GM21825 (cell line): ENCODE results near the gene EPB41L2.

ENCODE experiments used
- ATAC-seq: cut with Tn5 transposase; IDR thresholded peaks from one replicate; pipeline ENCODE4 v1.9.1; 2021; ENCODE audit warnings: mild to moderate bottlenecking, moderate library complexity; ENCODE audit not compliant: unreplicated experiment

Gene EPB41L2

DNA sequence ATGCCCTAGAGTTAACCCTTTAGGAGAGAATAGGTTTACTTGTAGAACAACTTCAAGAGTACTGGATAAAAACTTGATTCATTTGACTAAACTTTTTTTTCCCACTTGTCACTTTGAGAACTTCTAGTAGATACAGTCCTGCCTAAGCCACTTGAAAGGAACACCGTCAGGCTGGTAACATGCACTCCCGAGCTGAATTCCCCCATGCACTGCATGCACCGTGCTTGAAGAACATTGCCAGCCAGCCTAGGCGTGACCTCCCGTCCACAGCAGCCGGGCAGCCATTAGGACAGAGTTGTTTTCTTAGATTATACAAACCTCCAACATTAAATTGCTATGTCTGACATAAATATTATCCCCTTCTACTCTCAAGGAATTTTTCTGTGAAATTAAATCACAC lies 183.2 kb downstream of the EPB41L2 start:
- no peak for ATAC-seq

- ATAC-seq, result no peak
Observed at GRCh38 chr6:130873746-130874145, 189.3 kb downstream of the EPB41L2 start.

- ATAC-seq, result peak; percentile 59
Observed at GRCh38 chr6:130872250-130873095, 190.6 kb downstream of the EPB41L2 start.

DNA sequence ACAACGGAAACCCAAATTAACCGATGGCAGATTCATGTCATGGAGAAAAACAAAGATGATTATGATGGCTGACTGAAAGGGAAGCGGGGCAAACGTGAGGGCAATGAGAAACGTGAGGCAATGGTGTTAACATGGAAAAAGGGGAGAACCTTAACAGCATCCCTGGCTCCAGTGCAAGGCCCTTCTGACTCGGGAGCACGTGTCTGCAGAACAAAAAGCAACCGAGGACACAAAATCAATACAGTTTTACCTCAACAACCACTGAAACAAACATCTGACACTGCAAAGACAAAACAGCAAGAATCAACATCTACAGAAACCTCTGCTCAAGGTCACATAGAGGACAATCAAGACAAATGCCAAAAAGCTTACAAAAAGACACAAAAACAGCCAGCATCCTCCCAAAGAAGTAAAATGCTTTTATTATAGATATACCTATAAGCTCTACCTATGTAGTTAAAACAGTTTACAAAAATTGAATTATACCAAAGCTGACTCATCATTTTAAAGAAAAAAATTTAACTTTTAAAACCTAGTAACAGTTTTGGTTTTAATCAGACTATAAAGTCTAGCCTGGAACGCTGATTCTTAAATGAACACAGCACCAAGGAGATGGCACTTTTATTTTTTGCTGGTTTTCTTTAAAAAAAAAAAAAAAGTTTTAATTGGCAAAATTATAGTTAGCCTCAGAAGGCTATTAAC lies 192.7 kb downstream of the EPB41L2 start:
- ATAC-seq, result no peak

DNA sequence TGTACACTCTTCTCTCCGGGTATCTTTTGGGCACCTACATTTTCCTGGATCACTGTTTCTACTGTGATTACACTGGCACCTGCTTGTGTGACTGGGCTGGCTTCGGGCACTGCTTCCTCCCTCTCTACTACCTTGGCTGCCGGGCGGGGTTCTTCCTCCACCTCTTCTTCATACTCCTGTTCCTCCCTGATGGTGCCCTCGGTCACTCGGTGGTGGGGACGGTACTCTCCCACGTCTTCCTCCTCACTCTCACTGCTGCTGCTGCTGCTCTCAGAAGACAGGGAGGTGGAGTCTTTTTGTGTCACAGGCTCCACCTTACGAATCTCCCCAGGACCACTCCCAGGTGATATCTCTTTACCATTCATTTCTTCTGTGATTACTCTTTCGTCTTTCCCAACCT lies 193.4 kb downstream of the EPB41L2 start:
- ATAC-seq, result no peak

- ATAC-seq, result no peak
Observed at GRCh38 chr6:130865793-130866192, 197.3 kb downstream of the EPB41L2 start.

DNA sequence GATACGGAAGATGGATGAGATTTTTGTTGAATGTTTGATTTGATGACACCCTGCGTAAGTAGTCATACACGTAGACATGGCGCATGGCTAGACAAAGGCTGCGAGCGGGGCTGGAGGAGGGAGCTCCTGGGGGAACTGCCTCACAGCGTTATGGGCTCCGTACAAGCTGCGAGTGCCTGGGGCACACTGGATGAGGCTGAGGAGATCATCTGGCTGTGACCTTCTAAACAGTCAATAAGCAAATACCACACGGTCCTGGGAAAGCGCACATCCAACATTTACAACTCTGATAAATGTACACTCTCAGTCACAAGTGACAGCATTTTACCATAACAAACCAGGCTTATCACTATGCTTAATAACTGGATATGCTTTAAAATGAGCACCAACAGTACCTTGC lies 198.7 kb downstream of the EPB41L2 start:
- ATAC-seq, result no peak

- no peak for ATAC-seq
Observed at GRCh38 chr6:130863415-130864230, 199.4 kb downstream of the EPB41L2 start.

GRCh38 chr6:130862370-130862769 lies 200.7 kb downstream of the EPB41L2 start:
- no peak for ATAC-seq

- no peak for ATAC-seq
Observed at GRCh38 chr6:130859161-130859867, 203.7 kb downstream of the EPB41L2 start.

DNA sequence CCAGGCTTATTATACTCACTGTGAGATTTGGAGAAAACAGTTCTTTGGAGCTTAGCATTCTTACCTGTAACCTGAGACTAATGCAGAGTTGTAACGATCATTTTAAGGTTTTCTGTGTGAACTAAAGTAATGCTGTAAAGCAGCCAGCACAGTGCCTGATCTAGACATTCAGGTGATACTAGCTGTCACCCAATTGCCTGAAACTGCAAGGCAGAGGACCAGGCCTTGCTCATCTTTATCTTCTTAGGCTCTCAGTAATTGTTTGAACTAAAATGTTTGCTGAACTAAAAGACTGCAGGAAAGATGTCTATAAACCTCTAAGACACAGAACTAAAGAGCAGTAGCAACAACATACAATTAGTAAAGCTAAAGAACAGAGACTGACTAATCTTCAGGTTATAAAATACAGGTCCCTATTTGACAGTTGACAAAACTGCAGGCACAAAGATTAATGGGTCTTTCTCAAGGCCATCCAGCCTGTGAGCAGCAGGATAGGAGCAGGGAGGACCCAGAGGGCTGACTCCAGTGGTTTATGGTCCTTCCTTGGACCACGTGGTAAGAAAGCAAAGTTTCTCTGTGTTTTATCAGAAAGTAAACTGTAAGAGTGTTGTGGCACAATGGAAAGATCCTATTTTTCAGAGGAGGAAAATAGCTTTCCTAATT lies 204.4 kb downstream of the EPB41L2 start:
- no peak for ATAC-seq

DNA sequence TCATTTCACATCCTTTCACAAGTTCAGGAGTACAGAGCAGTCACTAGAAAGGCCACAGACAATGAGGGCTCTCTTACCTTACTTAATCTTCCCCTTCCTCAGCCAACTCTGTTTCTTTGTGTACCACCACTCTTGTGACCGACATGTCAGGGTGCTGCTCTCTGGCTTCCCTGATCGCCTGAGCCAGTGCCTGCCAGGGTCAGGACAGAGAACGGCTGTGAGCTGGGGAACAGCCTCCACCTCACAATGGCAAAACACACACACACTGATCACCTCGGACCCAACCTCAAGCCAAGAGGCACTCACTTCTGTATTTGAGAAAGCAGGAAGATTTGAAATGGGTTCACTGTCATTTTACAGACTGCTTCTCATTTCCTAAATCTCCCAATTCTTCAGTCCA lies 205.0 kb downstream of the EPB41L2 start:
- no peak for ATAC-seq

- no peak for ATAC-seq
Observed at GRCh38 chr6:130853555-130854183, 209.4 kb downstream of the EPB41L2 start.

DNA sequence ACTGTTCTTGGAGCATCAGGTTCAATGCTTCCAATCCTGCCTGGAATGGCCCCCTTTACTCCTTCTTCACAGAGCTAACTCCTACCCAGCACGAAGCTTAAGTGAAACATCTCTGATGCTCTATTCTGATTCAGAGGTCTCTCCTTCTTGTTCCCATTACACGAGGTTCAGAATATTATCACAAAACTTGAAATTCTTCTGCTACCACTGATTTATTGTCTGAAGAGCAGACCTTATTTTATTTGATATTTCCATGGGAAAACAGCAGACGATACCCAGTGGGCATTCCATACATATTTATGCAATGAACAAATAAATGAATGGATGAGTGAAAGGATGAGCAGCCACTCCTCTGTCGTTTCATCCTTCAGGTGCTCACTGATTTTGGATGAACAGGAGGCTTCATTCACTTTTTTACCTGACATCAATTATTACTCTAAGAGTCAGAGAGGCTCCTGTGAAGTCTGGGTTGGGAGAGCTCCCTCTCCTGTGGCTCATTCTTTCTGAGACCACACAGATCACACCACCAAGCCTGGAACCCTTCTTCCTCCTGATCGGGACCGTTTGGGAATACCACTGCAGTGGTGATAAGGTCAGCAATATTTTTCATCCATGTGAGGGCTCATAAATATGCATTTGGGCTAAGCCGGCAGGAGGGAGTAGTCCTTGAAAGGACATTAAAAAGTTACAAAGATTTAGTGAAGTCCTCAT lies 210.0 kb downstream of the EPB41L2 start:
- ATAC-seq, result no peak

GRCh38 chr6:130851026-130851425 lies 212.0 kb downstream of the EPB41L2 start:
- ATAC-seq, result no peak

- ATAC-seq, result no peak
Observed at GRCh38 chr6:130849594-130849993, 213.5 kb downstream of the EPB41L2 start.

GRCh38 chr6:130848945-130849344 lies 214.1 kb downstream of the EPB41L2 start:
- peak; percentile 91 for ATAC-seq

DNA sequence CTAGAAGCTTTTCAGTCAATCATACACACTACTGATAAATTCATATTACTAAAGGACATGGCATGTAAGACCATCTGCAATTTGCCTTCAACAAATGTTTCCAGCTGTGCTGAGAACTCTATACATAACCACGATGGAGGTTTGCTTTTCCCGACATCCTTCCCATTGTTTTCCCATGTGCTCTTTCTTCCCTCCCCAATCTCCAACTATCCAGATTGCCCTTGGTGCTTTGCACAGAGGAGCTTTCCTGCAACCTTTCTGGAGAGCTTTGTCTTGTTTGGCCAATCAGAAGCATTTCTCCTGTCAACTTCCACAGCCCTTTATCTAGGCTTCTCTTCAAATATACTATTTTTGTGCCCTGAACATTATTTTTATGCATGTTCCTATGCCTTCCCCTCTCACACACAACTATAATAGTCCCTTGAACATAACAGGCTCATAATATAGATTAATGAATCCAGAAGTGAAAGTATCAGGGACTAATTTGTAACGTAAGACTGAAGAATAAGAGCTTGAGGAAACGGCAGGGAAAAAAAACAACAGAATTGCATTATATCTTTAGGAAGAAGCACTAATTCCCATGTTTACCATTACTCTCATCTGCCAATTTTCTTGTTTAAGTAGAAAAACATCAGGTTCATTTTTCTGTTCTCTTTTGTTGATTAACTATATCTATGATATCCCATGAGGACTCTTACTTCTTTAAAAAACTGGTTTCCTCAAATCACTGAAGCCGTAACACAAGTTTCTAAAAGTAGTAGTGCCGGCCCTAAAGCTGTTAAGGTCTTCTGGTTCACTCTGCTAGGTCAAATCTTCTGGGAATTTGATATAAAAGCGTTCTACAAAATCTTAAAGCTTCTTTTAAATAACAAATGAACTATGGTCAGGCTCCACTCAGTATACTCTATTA lies 215.8 kb downstream of the EPB41L2 start:
- ATAC-seq, result no peak
